ENCODE measurements around the gene NHSL2. TPM values are rescaled to one million over a fixed set of nuclear protein-coding genes. Genes with fewer than 3 reads are reported as not detected.
A peak's percentile ranks its signal among the peaks of the same experiment; 100 is the strongest.

NHSL2 gene
- total RNA-seq, 1 experiment from 2014 or later: 0.06 TPM

DNA sequence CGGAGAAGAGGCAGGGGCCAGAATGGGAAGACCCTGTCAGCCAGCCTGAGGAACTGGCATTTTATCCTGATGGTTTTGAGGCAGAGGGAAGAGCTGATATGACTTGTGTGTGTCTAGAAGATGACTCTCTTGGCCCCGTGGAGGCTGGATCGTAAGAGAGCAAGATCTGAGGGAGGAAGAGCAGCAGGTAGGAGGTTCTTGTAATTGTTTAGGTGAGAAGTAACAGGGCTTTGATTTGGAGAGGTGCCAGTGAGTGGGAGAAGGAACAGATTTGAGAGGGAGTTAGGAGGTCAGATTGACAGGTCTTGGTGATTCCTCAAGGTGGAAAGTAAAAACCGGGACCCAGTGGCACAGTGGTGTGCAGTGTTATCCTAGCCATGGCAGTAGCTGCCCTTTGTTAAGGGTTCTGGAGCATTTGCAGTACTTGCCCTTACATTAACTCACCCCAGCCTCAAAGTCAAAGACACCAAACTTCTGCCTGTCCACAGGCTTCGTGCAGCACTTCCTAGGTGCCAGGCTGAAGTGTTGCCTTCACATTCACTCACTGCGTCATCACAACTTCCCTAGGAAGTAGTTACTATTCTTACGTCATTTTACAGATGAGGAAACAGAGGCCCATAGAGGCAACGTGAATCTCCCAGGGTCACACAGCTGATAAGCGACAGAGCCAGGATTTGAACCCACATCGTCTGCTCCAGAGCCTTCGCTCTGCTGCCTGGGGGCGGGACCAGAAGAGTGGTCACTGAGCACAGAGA, 197.4 kb downstream of the NHSL2 start:
- DNase-seq (ENCODE audit: low spot score): no peak

DNA sequence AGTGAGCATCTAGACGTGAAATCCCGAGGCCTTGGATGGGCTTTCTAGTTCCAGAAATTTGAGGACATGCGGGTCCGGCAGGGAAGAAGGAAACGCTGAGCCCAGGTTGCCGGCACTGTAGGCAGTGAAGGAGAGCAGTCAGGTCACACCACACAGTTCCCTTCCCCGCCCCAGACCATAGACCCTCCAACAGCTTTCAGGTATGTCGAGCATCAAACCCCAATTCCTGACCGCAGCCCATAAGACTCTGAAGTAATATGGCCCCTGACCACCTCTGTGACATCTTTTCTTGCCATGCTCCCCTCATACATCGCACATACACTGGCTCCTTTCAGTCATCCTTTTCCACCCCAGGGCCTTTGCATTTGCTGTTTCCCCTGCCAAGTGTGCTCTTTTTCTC, 198.0 kb downstream of the NHSL2 start:
- no peak for DNase-seq (ENCODE audit: low spot score)

DNA sequence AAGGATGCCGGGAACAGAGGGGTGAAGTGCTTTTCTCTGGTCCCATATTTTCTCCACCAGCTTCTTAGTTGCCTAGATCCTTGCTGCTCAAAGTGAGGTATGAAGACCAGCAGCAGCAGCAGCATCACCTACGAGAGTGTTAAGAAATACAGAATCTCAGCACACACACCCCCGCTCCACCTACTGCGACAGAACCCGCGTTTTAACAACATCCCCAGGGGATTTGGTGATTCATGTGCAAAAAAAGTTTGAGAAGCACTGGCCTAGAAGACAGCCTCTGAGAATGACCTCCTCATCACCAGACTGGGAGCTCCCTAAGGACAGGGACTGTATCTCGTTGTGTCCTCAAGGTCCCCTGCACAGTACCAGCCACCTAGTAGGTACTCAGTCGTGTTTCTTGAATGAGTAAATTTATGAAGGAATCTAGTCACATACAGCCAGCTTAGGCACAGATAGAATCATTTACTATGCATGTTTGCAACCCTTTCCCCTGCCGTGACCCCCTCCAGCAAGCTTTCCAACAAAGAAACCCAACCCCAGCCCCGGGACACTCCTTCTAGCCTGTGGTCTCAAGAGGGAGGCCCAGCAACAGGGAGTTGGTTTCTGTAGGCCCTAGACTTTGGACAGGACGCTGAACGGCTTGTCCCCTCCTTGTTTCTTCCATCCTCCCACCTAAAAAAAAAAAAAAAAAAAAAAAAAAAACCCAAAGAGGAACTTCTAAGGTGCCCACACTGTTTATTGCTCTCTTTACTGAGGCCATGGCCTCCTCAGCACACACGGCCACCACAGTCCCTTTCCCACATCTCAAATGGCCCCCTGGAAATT, 199.6 kb downstream of the NHSL2 start:
- no peak for DNase-seq (ENCODE audit: low spot score)

DNA sequence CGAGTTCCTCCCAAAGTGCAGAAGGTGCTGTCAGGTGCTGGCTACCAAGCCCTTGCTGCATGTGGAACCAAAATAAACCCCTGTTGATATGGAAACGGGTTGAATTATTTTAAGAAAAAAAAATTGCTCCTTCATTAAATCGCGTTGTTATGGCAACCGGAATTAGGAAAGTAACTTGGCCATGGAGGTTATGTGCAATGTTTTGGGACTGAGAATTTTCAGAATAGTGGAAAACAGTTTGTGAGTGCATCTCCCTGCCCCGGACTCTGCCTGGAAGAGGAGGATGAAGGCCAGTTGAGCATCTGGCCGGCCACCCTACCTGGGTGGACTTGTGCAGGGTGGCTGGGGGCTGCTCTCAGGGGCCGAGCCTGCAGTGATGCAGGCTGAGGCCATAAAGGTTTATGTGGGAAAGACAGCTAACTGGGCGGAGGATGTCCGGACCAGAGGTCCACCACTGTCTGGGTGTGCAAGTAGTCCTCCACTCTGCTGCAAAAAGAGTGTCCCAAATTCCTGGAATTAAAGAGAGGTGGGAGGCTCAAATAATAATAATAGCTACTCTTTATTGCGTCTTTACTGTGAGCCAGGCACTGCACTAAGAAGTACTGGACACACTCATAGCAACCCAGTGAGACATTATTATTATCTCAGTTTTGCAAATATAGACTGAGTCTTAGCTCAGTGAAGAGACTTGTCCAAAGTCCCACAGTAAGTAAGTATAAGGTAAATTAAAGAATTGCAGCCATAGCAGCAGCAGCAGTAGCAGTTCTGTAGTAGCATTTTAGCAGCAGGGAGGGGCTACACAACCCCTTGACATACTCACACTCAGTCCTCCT, 200.4 kb downstream of the NHSL2 start:
- DNase-seq (ENCODE audit: low spot score): no peak

DNA sequence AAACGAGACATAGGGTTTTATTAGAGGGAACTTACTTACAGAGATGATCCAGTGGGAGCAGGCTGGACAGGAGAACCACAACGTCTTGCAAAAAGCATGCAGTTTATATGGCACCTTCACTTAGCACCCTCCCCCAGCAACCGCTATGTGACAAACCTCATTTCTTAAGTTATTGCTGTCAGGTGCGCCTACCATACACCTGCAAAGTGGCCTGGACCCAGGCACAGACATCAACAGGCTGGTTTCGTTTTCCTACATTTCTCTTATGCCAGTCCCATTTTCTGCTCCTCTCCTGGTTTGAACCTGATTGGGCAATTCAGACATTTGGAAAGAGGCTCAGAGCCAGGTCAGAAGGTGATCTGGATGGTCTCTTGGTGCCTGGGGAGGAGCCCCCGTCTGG, 202.8 kb downstream of the NHSL2 start:
- DNase-seq (ENCODE audit: low spot score): no peak

DNA sequence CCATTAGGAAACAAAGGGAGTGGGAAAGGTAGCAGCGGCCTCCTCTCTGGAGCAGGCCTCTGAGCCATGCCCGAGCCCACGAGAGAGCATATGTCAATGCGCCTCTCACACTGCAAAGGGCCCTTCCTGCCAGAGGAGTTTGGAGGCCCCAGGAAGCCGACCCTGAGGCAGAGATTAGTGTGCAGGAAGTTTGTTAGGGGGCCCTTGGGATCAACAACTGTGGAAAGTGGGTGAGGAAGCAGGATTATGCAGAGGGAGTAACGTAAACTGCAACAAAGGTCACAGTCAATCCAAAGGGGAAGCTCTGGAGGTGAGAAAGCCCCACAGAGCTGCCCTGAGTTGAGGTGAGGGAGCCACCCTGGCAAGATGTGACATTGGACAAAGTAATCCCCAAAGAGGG, 203.7 kb downstream of the NHSL2 start:
- DNase-seq (ENCODE audit: low spot score): no peak

DNA sequence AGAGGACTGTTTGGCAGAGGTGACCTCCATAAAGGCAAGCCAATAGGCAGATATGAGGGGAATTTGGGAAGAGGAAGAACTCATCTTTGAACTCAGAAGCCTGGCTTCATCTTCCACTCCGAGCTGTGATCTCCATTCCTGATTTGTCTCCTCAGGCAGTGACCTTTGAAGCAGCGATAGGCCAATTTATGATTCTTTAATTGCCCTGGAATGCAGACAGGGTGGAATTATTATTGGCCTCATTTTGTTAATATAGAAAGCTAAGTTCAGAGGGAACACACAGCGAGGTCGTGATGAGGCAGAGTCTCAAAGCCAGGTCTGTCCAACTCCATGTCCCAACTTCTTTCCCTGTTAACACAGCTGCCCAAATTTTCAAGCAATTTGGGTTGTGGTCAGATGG, 204.2 kb downstream of the NHSL2 start:
- DNase-seq (ENCODE audit: low spot score): no peak

DNA sequence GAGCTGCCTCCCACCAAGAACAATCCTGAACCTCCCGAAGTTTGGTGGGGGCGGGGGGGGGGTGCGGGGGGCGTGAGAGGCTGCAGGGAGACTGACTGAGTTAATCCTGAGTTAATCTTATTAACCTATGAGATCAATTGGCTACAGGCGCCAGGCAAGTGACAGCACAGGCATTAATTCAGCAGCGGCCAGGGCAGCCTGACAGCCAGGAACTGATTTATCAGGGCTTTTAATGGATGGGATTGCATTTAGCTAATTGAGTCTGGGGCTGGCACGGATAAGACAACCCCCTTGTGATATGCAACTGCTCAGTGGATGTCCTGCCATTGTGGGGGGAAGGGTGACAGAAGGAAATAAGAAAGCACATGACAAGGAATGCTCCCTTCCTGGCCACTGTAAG, 204.7 kb downstream of the NHSL2 start:
- no peak for DNase-seq (ENCODE audit: low spot score)

DNA sequence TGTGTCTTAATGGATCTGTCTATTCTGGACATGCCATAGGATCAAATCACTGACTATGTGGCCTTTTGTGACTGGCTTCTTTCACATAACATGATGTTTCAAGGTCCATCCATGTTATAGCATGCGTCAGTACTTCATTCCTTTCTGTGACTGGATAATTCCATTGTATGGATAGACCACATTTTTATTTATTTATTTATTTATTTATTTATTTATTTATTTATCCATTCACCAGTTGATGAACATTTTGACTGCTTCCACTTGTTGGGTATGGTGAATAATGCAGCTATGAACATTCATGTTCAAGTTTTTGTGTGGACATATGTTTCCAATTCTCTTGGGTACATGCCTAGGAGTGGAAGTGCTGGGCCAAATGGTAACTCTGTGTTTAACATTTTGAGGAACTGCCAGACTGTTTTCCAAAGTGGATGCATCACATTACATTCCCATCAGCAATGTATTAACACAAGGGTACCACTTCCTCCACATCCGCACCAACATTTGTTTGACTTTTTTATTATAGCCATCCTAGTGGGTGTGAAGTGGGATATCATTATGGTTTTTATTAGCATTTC, 207.1 kb downstream of the NHSL2 start:
- no peak for DNase-seq (ENCODE audit: low spot score)

DNA sequence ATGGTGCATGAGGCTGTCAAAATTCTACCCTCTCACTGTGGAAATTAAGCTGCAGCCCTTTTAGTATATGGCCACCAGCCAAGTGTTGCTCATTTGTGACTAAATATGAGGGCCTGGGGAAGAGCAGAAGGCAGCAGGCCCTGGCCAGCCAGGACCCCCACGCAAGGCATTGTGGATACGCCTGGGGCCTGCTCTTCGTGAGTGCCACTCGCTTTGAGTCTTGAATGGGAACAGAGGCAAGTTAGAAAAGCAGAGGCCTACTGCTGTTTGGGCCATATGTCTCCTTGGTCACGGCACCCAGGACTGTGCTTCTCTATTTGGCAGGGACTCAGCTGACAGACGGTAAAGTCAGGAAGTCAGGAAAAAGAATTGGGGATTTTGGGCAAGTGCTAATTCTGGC, 210.2 kb downstream of the NHSL2 start:
- DNase-seq (ENCODE audit: low spot score): no peak

DNA sequence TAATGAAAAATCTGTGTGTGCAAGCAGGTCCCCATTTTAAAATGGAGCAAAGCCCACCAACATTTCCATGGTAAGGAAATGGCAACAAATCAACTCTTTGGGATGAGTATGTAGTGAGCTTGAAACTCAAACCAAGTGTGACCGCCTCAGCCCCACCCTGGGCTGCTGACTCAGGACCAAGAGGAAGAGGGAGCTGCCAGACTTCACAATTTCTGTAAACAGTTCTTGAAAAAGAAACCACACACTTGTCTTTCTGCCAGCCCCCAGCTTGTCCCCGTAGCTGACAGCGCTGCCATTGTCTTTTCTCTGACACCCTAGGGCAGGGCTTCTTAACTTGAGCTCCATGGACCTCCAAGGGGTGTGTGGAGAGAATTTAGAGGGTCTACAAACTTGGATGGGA, 210.7 kb downstream of the NHSL2 start:
- DNase-seq (ENCODE audit: low spot score): peak; percentile 85

DNA sequence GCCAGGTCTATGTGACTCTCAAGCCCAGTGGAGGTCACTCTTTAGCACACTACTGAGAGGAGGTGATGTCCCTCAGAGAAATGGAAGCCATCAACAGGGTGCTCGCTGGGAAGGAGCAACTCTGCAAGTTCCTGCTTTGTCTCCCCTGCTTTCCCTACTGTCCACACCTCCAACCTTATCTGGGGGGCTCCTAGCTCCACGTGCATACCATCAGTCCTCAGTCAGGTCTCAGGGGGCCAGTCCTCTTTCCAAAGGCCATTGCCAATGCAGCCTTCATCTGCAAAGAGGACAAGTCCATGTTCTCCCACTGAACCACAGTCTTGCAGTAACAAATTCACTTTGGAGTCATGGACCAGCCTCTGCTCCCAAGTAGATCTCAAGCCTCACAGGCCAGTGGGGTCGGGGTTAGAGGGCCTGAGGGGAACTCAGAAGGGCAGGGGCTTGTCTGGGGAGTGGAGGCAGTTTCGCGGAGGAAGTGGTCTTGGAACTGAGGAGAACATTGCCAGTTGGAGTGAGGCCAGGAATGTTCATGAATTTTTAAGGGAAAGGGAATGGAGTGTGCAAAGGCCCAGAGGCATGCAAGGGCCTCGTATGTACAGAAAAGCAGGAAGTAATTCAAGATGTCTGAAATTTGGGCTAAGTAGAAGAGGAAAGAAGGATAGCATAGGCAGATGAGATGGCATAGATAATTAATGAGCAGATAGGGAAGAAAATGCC, 212.1 kb downstream of the NHSL2 start:
- no peak for DNase-seq (ENCODE audit: low spot score)

DNA sequence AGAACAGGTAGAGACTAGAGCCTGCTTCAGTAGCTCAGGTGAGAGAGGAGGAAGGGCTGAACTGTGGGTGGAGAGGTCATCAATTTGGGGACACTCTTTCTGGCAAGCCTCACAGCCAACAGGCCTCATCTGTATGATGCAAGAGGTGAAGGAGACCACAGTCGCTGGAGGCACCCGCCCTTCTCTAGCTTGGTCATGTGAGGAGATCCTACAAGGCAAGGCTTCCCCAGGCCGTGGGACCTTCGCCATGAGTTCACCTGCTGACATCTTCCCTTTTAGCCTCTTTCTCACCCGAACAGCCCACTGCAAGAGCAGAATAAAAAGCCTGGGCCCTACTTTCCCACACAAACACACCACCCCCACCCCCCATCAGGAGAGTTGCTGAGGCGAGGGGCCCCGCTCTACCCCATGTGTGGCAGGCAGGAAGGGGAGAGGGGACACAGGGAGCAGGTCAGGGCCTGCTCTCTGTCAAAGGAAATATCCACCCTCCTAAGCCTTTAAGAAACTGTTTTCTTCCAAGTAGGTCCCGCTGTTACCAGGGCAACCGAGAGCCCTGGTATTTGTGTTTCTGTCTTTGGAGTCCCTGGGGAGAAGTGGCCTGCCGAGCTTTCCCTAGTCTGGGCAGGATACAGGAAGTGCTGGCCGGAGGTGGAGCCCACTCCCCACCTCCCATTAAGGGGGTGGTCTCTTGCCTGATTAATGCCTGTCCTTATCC, 213.0 kb downstream of the NHSL2 start:
- peak; percentile 35 for DNase-seq (ENCODE audit: low spot score)

DNA sequence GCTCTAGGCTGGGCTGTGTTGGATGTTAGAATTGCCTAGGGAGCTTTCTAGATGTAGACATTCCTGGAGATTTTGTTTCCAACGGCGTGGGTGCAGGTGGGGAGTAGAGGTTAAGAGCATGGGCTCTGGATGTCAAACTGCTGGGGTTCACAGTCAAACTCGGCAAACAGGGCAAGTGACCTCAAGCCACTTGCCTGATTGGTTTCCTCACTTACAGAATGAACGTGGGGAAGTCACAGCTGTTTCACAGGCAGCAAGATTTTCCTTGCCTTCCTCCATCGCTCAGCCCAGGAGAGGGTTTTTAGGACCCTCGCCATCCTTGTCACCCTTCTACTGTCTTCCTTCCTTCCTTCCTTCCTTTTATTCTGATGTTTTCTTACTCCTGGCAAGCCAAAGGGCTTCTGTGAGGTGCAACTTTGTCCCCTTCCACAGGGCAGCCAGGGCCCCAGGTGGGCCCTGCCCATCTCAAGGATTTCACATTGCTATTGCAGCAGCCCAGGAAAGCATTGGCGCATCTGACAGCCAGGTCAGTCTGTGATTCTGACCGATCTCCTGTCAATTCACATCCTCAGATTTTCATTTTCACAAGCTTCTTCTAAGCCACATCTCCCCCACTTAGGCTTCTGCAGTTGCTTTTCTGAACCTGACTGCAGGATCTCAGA, 214.0 kb downstream of the NHSL2 start:
- no peak for DNase-seq (ENCODE audit: low spot score)

DNA sequence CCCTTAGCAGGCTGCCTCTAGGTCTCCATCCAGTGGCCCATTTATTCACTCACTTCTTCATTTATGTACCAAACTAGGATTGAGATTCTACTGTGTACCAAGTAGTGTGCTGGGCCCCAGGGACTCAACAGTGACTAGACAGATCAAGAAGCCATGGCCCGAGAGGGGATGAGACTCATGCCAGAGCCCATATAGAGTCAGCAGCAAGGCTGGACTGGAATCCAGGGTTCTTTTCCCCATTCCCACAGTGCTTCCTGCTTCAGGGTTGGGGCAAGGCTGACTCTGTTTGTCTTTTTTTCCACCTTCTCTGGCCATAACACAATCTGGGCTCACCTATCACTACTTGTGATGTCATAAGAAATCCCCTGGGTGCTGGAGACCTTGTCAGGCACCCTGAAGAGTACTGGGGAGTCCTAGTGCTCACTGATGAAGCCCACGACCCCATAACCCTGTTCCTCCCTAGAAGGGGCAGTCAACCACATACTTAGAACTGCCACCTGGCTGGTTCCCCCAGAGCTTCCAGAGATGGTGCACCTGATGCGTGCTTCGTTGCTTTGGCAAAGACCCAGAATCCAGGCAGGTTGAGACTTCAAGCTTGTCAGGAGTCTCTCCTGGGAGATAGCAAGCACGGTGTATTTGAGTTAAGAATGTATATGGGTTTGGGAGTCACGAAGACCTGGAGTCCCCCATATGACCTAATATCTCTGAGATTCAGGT, 214.8 kb downstream of the NHSL2 start:
- DNase-seq (ENCODE audit: low spot score): no peak

DNA sequence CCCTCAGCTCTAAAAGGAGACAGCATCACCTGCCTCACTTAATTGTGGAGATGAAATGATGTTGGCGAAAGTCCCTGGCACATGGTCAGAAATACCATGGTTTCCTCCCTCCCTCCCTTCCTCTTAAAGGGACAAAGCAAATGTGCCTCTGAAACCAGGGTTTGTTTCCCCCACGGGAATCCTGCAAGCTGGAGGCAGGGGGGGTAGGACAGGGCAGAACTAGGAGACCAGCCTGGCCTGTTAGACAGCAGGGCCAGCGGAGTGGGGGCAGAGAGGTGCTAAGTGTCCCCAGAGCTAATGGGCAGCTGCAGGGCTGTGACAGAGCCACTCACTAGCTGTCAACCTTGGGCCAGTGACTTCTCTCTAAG, 215.4 kb downstream of the NHSL2 start:
- no peak for DNase-seq (ENCODE audit: low spot score)

DNA sequence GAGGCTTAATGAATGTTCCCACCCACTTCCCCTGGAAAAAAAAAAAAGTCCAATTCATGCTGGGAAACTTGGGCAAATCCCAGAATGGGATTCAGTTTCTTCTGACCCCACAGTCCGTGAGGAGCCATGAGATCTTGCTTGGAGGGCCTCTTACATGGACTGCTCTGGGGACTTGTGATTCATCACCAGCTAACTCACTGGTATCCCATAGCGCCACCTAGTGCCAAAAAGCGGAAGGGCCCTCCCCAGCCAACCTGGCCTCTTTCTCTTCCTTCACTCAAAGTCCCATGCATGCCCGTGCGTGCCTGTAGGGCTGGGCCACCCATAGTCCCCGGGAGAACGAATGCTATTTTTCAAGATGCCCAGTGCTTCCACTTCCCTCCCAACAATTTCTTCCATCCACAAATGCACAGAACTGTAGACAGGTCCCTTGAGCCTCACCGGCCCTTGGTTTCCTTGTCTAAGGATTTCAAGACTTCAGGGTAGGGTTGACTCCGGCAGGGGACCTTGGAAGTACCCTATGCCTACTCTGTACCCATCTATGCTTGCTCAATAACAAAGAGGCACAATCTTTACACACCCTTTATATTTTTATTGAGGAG, 216.0 kb downstream of the NHSL2 start:
- peak; percentile 73 for DNase-seq (ENCODE audit: low spot score)

DNA sequence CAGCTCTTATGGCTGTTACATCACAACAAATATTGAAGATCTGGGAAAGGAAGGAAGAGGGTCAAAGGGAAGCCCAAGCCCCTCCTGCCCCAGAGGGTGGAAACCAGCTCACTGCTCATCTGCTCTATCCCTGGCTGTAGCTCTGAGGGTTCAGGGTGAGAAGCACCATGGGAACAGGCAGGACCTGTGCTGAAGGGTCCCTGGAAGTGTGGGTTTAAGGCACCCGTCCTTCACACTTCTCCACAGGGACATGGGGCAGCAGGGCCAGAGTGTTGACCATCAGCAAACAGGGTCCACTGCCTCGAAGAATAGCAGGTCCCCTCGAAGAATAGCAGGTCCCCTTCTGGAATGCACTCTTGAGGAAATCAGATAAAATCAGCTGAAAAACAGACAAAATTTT, 216.7 kb downstream of the NHSL2 start:
- DNase-seq (ENCODE audit: low spot score): no peak

DNA sequence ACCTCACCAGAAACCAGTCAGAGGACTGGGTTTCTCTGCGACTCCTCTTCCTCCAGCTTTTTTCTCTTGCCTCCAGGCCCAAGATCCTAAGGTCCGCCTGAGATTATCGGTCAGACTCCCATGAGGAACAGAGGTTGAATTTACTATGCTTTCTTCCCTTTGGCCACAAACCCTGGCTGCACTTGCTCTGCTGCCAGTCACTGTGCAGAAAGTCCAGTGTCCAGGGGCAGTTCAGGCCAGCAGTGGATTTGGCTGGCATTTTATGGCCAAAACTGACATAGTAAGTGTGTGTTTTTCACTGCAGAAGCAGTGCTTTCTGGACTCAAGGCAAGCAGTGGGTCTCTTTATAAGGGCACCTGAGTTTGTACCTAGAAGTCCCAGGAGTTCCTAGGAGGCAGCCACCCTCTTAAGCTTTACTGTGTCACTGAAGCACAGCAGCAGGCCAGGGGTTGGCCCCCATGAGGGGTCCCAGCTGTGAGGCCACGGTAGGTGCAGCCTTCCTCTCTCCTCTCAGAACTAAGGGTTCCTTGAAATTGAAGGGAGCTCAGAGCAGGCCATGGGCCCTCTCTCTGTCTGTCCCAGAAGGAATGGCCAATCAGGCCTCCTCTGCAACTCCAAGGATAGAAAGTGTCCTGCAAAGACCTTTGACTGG, 217.7 kb downstream of the NHSL2 start:
- DNase-seq (ENCODE audit: low spot score): no peak
